Transverse colon (tissue), 3 donors: ENCODE measurements around the gene TBCCD1.

Experiments used
- CTCF ChIP-seq, 5 experiments: fragments of 200-600 bp in 3 of 5; fragments of 450-650 bp in 2 of 5; sonication (generic) in 3 of 5; IDR thresholded peaks; 1 replicate in 2 of 5; 2 replicates in 3 of 5; pipeline ENCODE4 v1.5.1; 2016 to 2017; ENCODE audit warnings: antibody characterized with exemption in 5 of 5, inconsistent platforms in 3 of 5, mild to moderate bottlenecking in 2 of 5, moderate library complexity in 1 of 5
- EP300 ChIP-seq: sonication (generic); formaldehyde crosslinking; IDR thresholded peaks from one replicate; pipeline ENCODE4 v1.6.1; 2017; ENCODE audit warnings: antibody characterized with exemption, low read depth
- POLR2A ChIP-seq: fragments of 450-650 bp; IDR thresholded peaks from one replicate; pipeline ENCODE4 v1.6.1; 2016; ENCODE audit warnings: antibody characterized with exemption, mild to moderate bottlenecking, moderate library complexity

GRCh38 chr3:186600896-186601295, 33.8 kb upstream of the TBCCD1 start:
- TF ChIP-seq POLR2A (no peak), CTCF (IDR thresholded peaks at IDR 0.05) (no peak), EP300 (no peak)
